Panc1 (cell line): ENCODE measurements around the gene ST3GAL6. TPM values are rescaled to one million over a fixed set of nuclear protein-coding genes. Genes with fewer than 3 reads are reported as not detected.

Source experiments
- ATAC-seq: fragments of 200-7000 bp; cut with Tn5 transposase; 2 replicates; pipeline ENCODE4 v1.9.1; 2020; ENCODE audit warnings: mild to moderate bottlenecking, moderate library complexity
- BruUV-seq: library from RNA; stranded (reverse); fragments of 400-500 nt; replicated peaks from 2 replicates; lab custom pipeline; 2021; lab: Mats Ljungman, UMichigan
- CTCF ChIA-PET: fragments of 300-600 bp; sonication (Branson Sonifier 250); formaldehyde crosslinking; loops from one replicate; lab custom pipeline; 2022; ENCODE audit warnings: antibody characterized with exemption; lab: Charles Lee
- POLR2A ChIA-PET: fragments of 300-600 bp; sonication (Branson Sonifier 250); formaldehyde crosslinking; loops from one replicate; lab custom pipeline; 2022; ENCODE audit warnings: antibody characterized with exemption; lab: Charles Lee
- DNase-seq: peaks from one replicate; pipeline ENCODE4 v3.0.0-alpha.2; 2010; ENCODE audit warnings: low read depth, low spot score
- H3K27ac ChIP-seq: 2 replicates; pipeline ENCODE4 v1.5.1; 2011; ENCODE audit warnings: mild to moderate bottlenecking, low read length, inconsistent platforms
- H3K27me3 ChIP-seq: fragments of 200-500 bp; sonication (Bioruptor generic); 2 replicates; pipeline ENCODE4 v1.6.0; 2014; ENCODE audit warnings: low read length, inconsistent platforms; ENCODE audit not compliant: control insufficient read depth, insufficient read depth
- H3K36me3 ChIP-seq: fragments of 200-500 bp; sonication (Bioruptor generic); 2 replicates; pipeline ENCODE4 v1.5.1; 2014; ENCODE audit warnings: inconsistent platforms, mild to moderate bottlenecking, low read length, moderate library complexity; ENCODE audit not compliant: control insufficient read depth, insufficient read depth
- H3K4me1 ChIP-seq: 2 replicates; pipeline ENCODE4 v1.5.1; 2011; ENCODE audit warnings: inconsistent platforms, mild to moderate bottlenecking, low read length, moderate library complexity; ENCODE audit not compliant: control insufficient read depth, insufficient read depth
- H3K4me3 ChIP-seq, 2 experiments: 2 replicates each; pipeline ENCODE4 v1.5.1; 2011 to 2012; ENCODE audit warnings: low read depth in 2 of 2, low read length in 2 of 2, mild to moderate bottlenecking in 2 of 2, inconsistent platforms in 1 of 2, moderate library complexity in 1 of 2
- H3K9me3 ChIP-seq: fragments of 200-500 bp; sonication (Bioruptor generic); 2 replicates; pipeline ENCODE4 v1.5.1; 2014; ENCODE audit warnings: low read depth, mild to moderate bottlenecking, inconsistent platforms, low read length, moderate library complexity; ENCODE audit not compliant: control insufficient read depth, insufficient read depth
- CTCF ChIP-seq: fragments of 450-650 bp; IDR thresholded peaks from 2 replicates; pipeline ENCODE4 v1.5.1; 2017; ENCODE audit warnings: mild to moderate bottlenecking
- POLR2AphosphoS5 ChIP-seq: IDR thresholded peaks from 2 replicates; pipeline ENCODE4 v1.6.1; 2012; ENCODE audit warnings: mild to moderate bottlenecking, low read depth, low read length, moderate library complexity
- REST ChIP-seq, 2 experiments: IDR thresholded peaks; 2 replicates each; pipeline ENCODE4 v1.6.1; 2011 to 2012; ENCODE audit warnings: low read depth in 2 of 2, control low read depth in 1 of 2, low read length in 1 of 2, mild to moderate bottlenecking in 1 of 2, moderate library complexity in 1 of 2; ENCODE audit not compliant: insufficient read depth in 1 of 2
- SIN3A ChIP-seq: IDR thresholded peaks from 2 replicates; pipeline ENCODE4 v1.6.1; 2012; ENCODE audit warnings: low read depth, mild to moderate bottlenecking, low read length, moderate library complexity, borderline replicate concordance; ENCODE audit not compliant: insufficient read depth
- TCF7L2 ChIP-seq: IDR thresholded peaks from 2 replicates; pipeline ENCODE4 v1.6.1; 2011; ENCODE audit warnings: mild to moderate bottlenecking, low read depth, low read length, inconsistent platforms
- in situ Hi-C: cut with HindIII; loops from 2 replicates; pipeline ENCODE4 v1.10.0; 2016; ENCODE audit warnings: low sequenced_read_pairs, low pct_unique_long_range_greater_than_20kb
- intact Hi-C: fragments of 100-400 bp; cut with micrococcal nuclease; formaldehyde crosslinking; loops from one replicate; pipeline ENCODE4 v1.10.0; 2022; ENCODE audit not compliant: unreplicated experiment
- total RNA-seq: library from RNA; stranded (reverse); gene quantifications from one replicate; pipeline ENCODE4 v1.2.1, GENCODE V29; 2021; ENCODE audit not compliant: unreplicated experiment

The ST3GAL6 gene
- total RNA-seq, 1 experiment from 2014 or later: 0.15 TPM

- DNase-seq (no peak), ATAC-seq (no peak)
- intact Hi-C loops (no loop called here), in situ Hi-C loops (no loop called here)
- POLR2A ChIA-PET: no interaction called here
- H3K27me3 ChIP-seq: no peaks in the 10 kb centered on the region
- H3K4me1 ChIP-seq: no peaks in the 10 kb centered on the region
- CTCF ChIA-PET: no interaction called here
- H3K27ac ChIP-seq: no peak overlapping the region
- no peaks in the 10 kb centered on the region for H3K9me3 ChIP-seq
- H3K4me3 ChIP-seq: no peak overlapping the region
- no TSS peak for BruUV-seq
- H3K36me3 ChIP-seq: peaks cover 10% of the 10 kb centered on the region; the same call in 1 of the 2 replicates
- TF ChIP-seq TCF7L2: no peak
- TF ChIP-seq REST (IDR thresholded peaks at IDR 0.05; ENCODE audit: insufficient read depth in 1 of 2, low read depth in 2 of 2, low read length in 1 of 2): no peak
- TF ChIP-seq POLR2AphosphoS5: no peak
- no peak for TF ChIP-seq CTCF
- TF ChIP-seq SIN3A: no peak
These were observed 43.4 kb downstream of the ST3GAL6 start for GRCh38 chr3:98806521-98806920.

GRCh38 chr3:98807011-98807410 lies 43.9 kb downstream of the ST3GAL6 start:
- no peak overlapping the region for H3K27ac ChIP-seq
- H3K36me3 ChIP-seq: peaks cover 10% of the 10 kb centered on the region; the same call in 1 of the 2 replicates
- intact Hi-C loops (no loop called here), in situ Hi-C loops (no loop called here)
- no peak for DNase-seq
- no TSS peak for BruUV-seq
- TF ChIP-seq CTCF: no peak
- TF ChIP-seq TCF7L2: no peak
- no peak for TF ChIP-seq REST (IDR thresholded peaks at IDR 0.05; ENCODE audit: insufficient read depth in 1 of 2, low read depth in 2 of 2, low read length in 1 of 2)
- TF ChIP-seq POLR2AphosphoS5: no peak
- no peak for TF ChIP-seq SIN3A
- no peak overlapping the region for H3K4me3 ChIP-seq
- H3K27me3 ChIP-seq: no peaks in the 10 kb centered on the region
- no peaks in the 10 kb centered on the region for H3K9me3 ChIP-seq
- no peaks in the 10 kb centered on the region for H3K4me1 ChIP-seq
- ATAC-seq: no peak
- CTCF ChIA-PET: no interaction called here
- POLR2A ChIA-PET: no interaction called here
